ENCODE measurements around the gene RHBDF1. TPM values are rescaled to one million over a fixed set of nuclear protein-coding genes. Genes with fewer than 3 reads are reported as not detected.

RHBDF1 gene
- total and polyA plus RNA-seq, 2 donors = 34.7 to 50.3 TPM

DNA sequence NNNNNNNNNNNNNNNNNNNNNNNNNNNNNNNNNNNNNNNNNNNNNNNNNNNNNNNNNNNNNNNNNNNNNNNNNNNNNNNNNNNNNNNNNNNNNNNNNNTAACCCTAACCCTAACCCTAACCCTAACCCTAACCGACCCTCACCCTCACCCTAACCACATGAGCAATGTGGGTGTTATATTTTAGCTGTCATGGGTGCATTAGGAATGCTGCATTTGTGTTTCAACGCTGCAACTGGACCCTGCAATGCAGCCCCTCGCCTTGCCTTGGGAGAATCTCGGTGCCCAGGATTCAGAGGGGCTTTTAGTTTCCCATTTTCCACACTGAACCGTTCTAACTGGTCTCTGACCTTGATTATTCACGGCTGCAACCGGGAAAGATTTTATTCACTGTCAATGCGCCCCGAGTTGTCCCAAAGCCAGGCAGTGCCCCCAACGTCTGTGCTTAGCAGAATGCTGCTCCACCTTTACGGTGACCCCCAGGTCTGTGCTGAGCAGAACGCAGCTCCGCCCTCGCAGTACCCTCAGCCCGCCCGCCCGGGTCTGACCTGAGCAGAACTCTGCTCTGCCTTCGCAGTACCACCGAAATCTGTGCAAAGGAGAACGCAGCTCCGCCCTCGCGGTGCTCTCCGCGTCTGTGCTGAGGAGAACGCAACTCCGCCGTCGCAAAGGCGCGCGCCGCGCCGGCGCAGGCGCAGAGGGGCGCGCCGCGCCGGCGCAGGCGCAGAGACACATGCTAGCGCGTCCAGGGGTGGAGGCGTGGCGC, 62.3 kb downstream of the RHBDF1 start:
- no peak for DNase-seq (ENCODE audit: extremely low spot score)
- H3K4me1 ChIP-seq (ENCODE audit: insufficient read depth) = no peaks in the 10 kb centered on the region
- H3K27ac ChIP-seq (ENCODE audit: low read depth) = no peak overlapping the region
- H3K4me3 ChIP-seq (ENCODE audit: low read depth, low read length) = no peak overlapping the region
- 65% methylated on average over 48 of the region's 48 CpGs for WGBS
- H3K36me3 ChIP-seq (ENCODE audit: insufficient read depth) = no peaks in the 10 kb centered on the region

Small RNA genes lying within 50 kb of the gene (small RNA-seq; reads per million reads assigned to genes)
- gene MIR6859-4 (not detected), gene Z69720.2 (not detected)

Other genes with a start within 250 kb of the RHBDF1 start
- 3.4 TPM for gene POLR3K, start 19.0 kb downstream of the RHBDF1 start, total RNA-seq
- gene POLR3K, start 19.0 kb downstream of the RHBDF1 start, polyA plus RNA-seq = 16.8 TPM
- gene SNRNP25, start 18.8 kb downstream of the RHBDF1 start, total RNA-seq = 9.5 TPM
- 29.5 TPM for gene SNRNP25, start 18.8 kb downstream of the RHBDF1 start, polyA plus RNA-seq
- gene MPG, start 5.6 kb upstream of the RHBDF1 start, total RNA-seq = 58.8 TPM
- 89.6 TPM for gene MPG, start 5.6 kb upstream of the RHBDF1 start, polyA plus RNA-seq
- 9.7 TPM for gene NPRL3, start 66.0 kb upstream of the RHBDF1 start, total RNA-seq
- 25.5 TPM for gene NPRL3, start 66.0 kb upstream of the RHBDF1 start, polyA plus RNA-seq
- 0.85 TPM for gene HBZ, start 80.0 kb upstream of the RHBDF1 start, total RNA-seq
- gene HBZ, start 80.0 kb upstream of the RHBDF1 start, polyA plus RNA-seq = 0.47 TPM
- gene HBM, start 93.3 kb upstream of the RHBDF1 start, total RNA-seq = 14.8 TPM
- not detected for gene HBM, start 93.3 kb upstream of the RHBDF1 start, polyA plus RNA-seq
- 648 TPM for gene HBA2, start 100.2 kb upstream of the RHBDF1 start, total RNA-seq
- gene HBA2, start 100.2 kb upstream of the RHBDF1 start, polyA plus RNA-seq = 22.6 TPM
- gene HBA1, start 104.0 kb upstream of the RHBDF1 start, total RNA-seq = 472 TPM
- gene HBA1, start 104.0 kb upstream of the RHBDF1 start, polyA plus RNA-seq = 9.7 TPM
- gene HBQ1, start 107.8 kb upstream of the RHBDF1 start, total RNA-seq = not detected
- gene HBQ1, start 107.8 kb upstream of the RHBDF1 start, polyA plus RNA-seq = not detected
- 112 TPM for gene LUC7L, start 156.8 kb upstream of the RHBDF1 start, total RNA-seq
- 47.0 TPM for gene LUC7L, start 156.8 kb upstream of the RHBDF1 start, polyA plus RNA-seq
- gene FAM234A, start 162.2 kb upstream of the RHBDF1 start, total RNA-seq = 38.8 TPM
- 115 TPM for gene FAM234A, start 162.2 kb upstream of the RHBDF1 start, polyA plus RNA-seq
- 2.4 TPM for gene RGS11, start 203.3 kb upstream of the RHBDF1 start, total RNA-seq
- 6.9 TPM for gene RGS11, start 203.3 kb upstream of the RHBDF1 start, polyA plus RNA-seq
- gene ARHGDIG, start 208.0 kb upstream of the RHBDF1 start, total RNA-seq = 2.3 TPM
- 0.95 TPM for gene ARHGDIG, start 208.0 kb upstream of the RHBDF1 start, polyA plus RNA-seq
- gene PDIA2, start 210.5 kb upstream of the RHBDF1 start, total RNA-seq = 1.1 TPM
- gene PDIA2, start 210.5 kb upstream of the RHBDF1 start, polyA plus RNA-seq = 0.19 TPM